ENCODE measurements around the gene HDGFL1.

GRCh38 chr6:22593895-22594294 is 24.5 kb downstream of the HDGFL1 start:
- no peak for TF ChIP-seq CTCF (IDR thresholded peaks at IDR 0.05; ENCODE audit: insufficient read depth, low read length, poor library complexity, severe bottlenecking)
- no peak for TF ChIP-seq EZH2phosphoT487 (conservative IDR thresholded peaks at IDR 0.05; ENCODE audit: low read length)
